ENCODE measurements around the gene NDUFC1. TPM values are rescaled to one million over a fixed set of nuclear protein-coding genes. Genes with fewer than 3 reads are reported as not detected.

NDUFC1 gene
- total and polyA plus RNA-seq, 2 of the 4 experiments (the other 2 are of a cell fraction), result 25.1 to 65.1 TPM

GRCh38 chr4:139333046-139333445 is 30.8 kb upstream of the NDUFC1 start:
- ChIA-PET CTCF (interaction anchor here (0.7 to 0.9 kb wide), 2 partner anchors 15 to 732 kb away, joined by 3 read pairs; no protein-coding TSS in a partner anchor), POLR2A (ENCODE audit: unreplicated experiment) (no interaction called here)
- Histone ChIP-seq H3K14ac (replicated peaks; ENCODE audit: low read depth, low read length) (no peak overlapping the region), H2BK15ac (ENCODE audit: low read depth, low read length) (no peak overlapping the region), H3K4ac (ENCODE audit: low read depth, low read length) (no peak overlapping the region), H3K56ac (ENCODE audit: extremely low read depth, insufficient read depth, low read length) (no peak overlapping the region), H4K8ac (ENCODE audit: low read depth in 2 of 2, low read length in 2 of 2) (no peak overlapping the region), H3K18ac (ENCODE audit: low read depth, low read length) (no peak overlapping the region), H3K27me3 (ENCODE audit: control insufficient read depth, insufficient read depth, low read length) (no peaks in the 10 kb centered on the region), H2AFZ (replicated peaks; ENCODE audit: low read length, poor library complexity) (no peak overlapping the region), H2BK5ac (ENCODE audit: low read depth, low read length, poor library complexity, severe bottlenecking) (no peak overlapping the region), H2BK20ac (ENCODE audit: low read depth, low read length) (no peak overlapping the region), H2AK5ac (ENCODE audit: low read depth, low read length) (no peak overlapping the region), H3K23ac (ENCODE audit: low read depth, low read length) (no peak overlapping the region), H3K36me3 (ENCODE audit: control insufficient read depth, insufficient read depth, low read length) (peaks cover 6% of the 10 kb centered on the region; the same call in 1 of the 2 replicates), H3K4me1 (ENCODE audit: control insufficient read depth, insufficient read depth, low read length) (no peaks in the 10 kb centered on the region), H3K27ac (ENCODE audit: insufficient read depth, low read length) (no peak overlapping the region), H3K4me2 (ENCODE audit: low read depth, low read length) (no peak overlapping the region), H3K9ac (ENCODE audit: low read depth, low read length) (no peak overlapping the region), H4K5ac (ENCODE audit: low read depth, low read length) (no peak overlapping the region), H3K4me3 (ENCODE audit: insufficient read depth, low read depth, low read length) (no peak overlapping the region), H2AK9ac (replicated peaks; ENCODE audit: low read depth, low read length, poor library complexity) (no peak overlapping the region), H4K91ac (ENCODE audit: insufficient read depth, low read depth, low read length) (no peak overlapping the region), H3K9me3 (ENCODE audit: control insufficient read depth, insufficient read depth, low read length) (no peaks in the 10 kb centered on the region), H3K79me1 (ENCODE audit: low read depth in 1 of 2, low read length in 2 of 2) (peaks cover 24 to 46% of the 10 kb centered on the region in 2 experiments), H3K9me1 (ENCODE audit: insufficient read depth, low read length) (peaks cover 8% of the 10 kb centered on the region), H2BK120ac (ENCODE audit: low read depth, low read length) (no peak overlapping the region), H4K20me1 (ENCODE audit: insufficient read depth, low read length) (peaks cover 33% of the 10 kb centered on the region)
- intact Hi-C loops (cut with micrococcal nuclease) (no loop called here), in situ Hi-C loops (cut with MboI; ENCODE audit: low sequenced_read_pairs) (no loop called here), dilution Hi-C loops (cut with HindIII; ENCODE audit: low sequenced_read_pairs, unreplicated experiment) (no loop called here)
- ATAC-seq (ENCODE audit: low read depth), result no peak
- TF ChIP-seq CEBPB (IDR thresholded peaks at IDR 0.05; ENCODE audit: low read depth, low read length) (no peak), RAD21 (IDR thresholded peaks at IDR 0.05; ENCODE audit: low read length) (no peak), CHD1 (IDR thresholded peaks at IDR 0.05; ENCODE audit: low read depth, low read length) (no peak), FOS (IDR thresholded peaks at IDR 0.05; ENCODE audit: low read depth, low read length) (no peak), MAFK (IDR thresholded peaks at IDR 0.05; ENCODE audit: low read depth, low read length) (no peak), SMC3 (IDR thresholded peaks at IDR 0.05; ENCODE audit: low read depth, low read length) (no peak), CTCF (conservative IDR thresholded peaks at IDR 0.05; ENCODE audit: low read depth, low read length) (no peak), MXI1 (IDR thresholded peaks at IDR 0.05; ENCODE audit: borderline replicate concordance, low read depth, low read length) (no peak), POLR2A (IDR thresholded peaks at IDR 0.05; ENCODE audit: low read depth, low read length) (no peak), RCOR1 (IDR thresholded peaks at IDR 0.05; ENCODE audit: insufficient replicate concordance, low read length) (no peak), BHLHE40 (IDR thresholded peaks at IDR 0.05; ENCODE audit: low read depth, low read length) (no peak), NFE2L2 (IDR thresholded peaks at IDR 0.05; ENCODE audit: low read depth, low read length) (no peak)
- TF ChIP-seq, protein P1, sequence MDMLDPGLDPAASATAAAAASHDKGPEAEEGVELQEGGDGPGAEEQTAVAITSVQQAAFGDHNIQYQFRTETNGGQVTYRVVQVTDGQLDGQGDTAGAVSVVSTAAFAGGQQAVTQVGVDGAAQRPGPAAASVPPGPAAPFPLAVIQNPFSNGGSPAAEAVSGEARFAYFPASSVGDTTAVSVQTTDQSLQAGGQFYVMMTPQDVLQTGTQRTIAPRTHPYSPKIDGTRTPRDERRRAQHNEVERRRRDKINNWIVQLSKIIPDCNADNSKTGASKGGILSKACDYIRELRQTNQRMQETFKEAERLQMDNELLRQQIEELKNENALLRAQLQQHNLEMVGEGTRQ (IDR thresholded peaks at IDR 0.05; ENCODE audit: low read depth, low read length), result no peak
- TF ChIP-seq, protein P2, sequence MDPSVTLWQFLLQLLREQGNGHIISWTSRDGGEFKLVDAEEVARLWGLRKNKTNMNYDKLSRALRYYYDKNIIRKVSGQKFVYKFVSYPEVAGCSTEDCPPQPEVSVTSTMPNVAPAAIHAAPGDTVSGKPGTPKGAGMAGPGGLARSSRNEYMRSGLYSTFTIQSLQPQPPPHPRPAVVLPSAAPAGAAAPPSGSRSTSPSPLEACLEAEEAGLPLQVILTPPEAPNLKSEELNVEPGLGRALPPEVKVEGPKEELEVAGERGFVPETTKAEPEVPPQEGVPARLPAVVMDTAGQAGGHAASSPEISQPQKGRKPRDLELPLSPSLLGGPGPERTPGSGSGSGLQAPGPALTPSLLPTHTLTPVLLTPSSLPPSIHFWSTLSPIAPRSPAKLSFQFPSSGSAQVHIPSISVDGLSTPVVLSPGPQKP (IDR thresholded peaks at IDR 0.05; ENCODE audit: borderline replicate concordance, low read depth, low read length), result no peak
- WGBS, 2 experiments (ENCODE audit: extremely low coverage in 2 of 2, insufficient read length in 1 of 2), result no CpG with 5 or more reads among the region's 2 CpGs
- DNase-seq, result no peak
- no TSS peak for BruUV-seq (replicated peaks)

All from IMR-90 (cell line).